ENCODE measurements around the gene KDM3B. TPM values are rescaled to one million over a fixed set of nuclear protein-coding genes. Genes with fewer than 3 reads are reported as not detected.

Gene KDM3B
- total and polyA plus RNA-seq, 9 of the 15 experiments (the other 6 are each of a cell fraction or from before 2014, with no cell fraction given) = 13.8 to 62.8 (median 41.9) TPM

DNA sequence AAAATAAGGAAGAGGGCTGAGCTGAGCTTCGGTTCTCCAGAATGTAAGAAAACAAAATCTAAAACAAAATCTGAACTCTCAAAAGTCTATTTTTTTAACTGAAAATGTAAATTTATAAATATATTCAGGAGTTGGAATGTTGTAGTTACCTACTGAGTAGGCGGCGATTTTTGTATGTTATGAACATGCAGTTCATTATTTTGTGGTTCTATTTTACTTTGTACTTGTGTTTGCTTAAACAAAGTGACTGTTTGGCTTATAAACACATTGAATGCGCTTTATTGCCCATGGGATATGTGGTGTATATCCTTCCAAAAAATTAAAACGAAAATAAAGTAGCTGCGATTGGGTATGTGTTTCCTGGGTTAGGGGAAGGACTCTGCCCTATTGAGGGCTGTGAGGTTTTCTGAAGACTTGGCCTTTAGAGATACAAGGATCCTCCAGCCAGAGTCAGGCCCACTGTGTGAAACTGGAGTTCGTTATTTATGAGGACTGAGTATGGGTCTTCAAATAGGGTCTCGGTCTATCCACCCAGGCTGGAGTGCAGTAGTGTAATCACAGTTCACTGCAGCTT is 116.6 kb downstream of the KDM3B start (continued):
- TF ChIP-seq, protein P1, sequence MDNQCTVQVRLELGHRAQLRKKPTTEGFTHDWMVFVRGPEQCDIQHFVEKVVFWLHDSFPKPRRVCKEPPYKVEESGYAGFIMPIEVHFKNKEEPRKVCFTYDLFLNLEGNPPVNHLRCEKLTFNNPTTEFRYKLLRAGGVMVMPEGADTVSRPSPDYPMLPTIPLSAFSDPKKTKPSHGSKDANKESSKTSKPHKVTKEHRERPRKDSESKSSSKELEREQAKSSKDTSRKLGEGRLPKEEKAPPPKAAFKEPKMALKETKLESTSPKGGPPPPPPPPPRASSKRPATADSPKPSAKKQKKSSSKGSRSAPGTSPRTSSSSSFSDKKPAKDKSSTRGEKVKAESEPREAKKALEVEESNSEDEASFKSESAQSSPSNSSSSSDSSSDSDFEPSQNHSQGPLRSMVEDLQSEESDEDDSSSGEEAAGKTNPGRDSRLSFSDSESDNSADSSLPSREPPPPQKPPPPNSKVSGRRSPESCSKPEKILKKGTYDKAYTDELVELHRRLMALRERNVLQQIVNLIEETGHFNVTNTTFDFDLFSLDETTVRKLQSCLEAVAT (IDR thresholded peaks at IDR 0.05) = 0 out of 4 replicates have a peak, but pooled peaks of 1 of the 2 experiments have one; percentile 30
- TF ChIP-seq POLR2G (IDR thresholded peaks at IDR 0.05; ENCODE audit: low read depth, low read length) = peak; percentile 67
- TF ChIP-seq NONO (IDR thresholded peaks at IDR 0.05; ENCODE audit: low read depth in 2 of 2, low read length in 1 of 2) = peak; percentile 25 to 80; a peak in 1 of 4 replicates
- TF ChIP-seq FIP1L1 (IDR thresholded peaks at IDR 0.05; ENCODE audit: low read depth, low read length, poor library complexity, severe bottlenecking) = peak; percentile 25
- peak; percentile 83; the same call in 1 of the 2 replicates for TF ChIP-seq POLR2A (conservative IDR thresholded peaks at IDR 0.05)
- TF ChIP-seq ETV6 (IDR thresholded peaks at IDR 0.05; ENCODE audit: borderline replicate concordance in 1 of 2, low read depth in 2 of 2, low read length in 1 of 2) = peak in 1 of 2 experiments; percentile 73; a peak in 1 of 4 replicates
- TF ChIP-seq ETV6 (CRISPR knock-in tag; IDR thresholded peaks at IDR 0.05; ENCODE audit: borderline replicate concordance) = no peak
- peak; percentile 77 for TF ChIP-seq FUS (optimal IDR thresholded peaks at IDR 0.05; ENCODE audit: low read depth, low read length)
- no peak for TF ChIP-seq MIER1 (IDR thresholded peaks at IDR 0.05; ENCODE audit: low read depth)
- TF ChIP-seq MEF2A (IDR thresholded peaks at IDR 0.05; ENCODE audit: control insufficient read depth, low read depth, low read length) = 0 out of 2 replicates have a peak, but pooled peaks have one; percentile 5
- TF ChIP-seq IFI16 (CRISPR knock-in tag; IDR thresholded peaks at IDR 0.05) = no peak
- TF ChIP-seq RBM22 (IDR thresholded peaks at IDR 0.05; ENCODE audit: low read depth, low read length, poor library complexity, severe bottlenecking) = peak; percentile 99
- no peak for TF ChIP-seq RNF2 (IDR thresholded peaks at IDR 0.05)
- peak; percentile 2 for TF ChIP-seq HNRNPLL (IDR thresholded peaks at IDR 0.05; ENCODE audit: low read depth, low read length, poor library complexity, severe bottlenecking)
- TF ChIP-seq HMGN3 (IDR thresholded peaks at IDR 0.05; ENCODE audit: borderline replicate concordance, extremely low read depth, insufficient read length, low read depth, low read length) = peak; percentile 23
- TF ChIP-seq THRAP3 (IDR thresholded peaks at IDR 0.05; ENCODE audit: borderline replicate concordance) = peak; percentile 58; the same call in 1 of the 2 replicates
- TF ChIP-seq, protein P2, sequence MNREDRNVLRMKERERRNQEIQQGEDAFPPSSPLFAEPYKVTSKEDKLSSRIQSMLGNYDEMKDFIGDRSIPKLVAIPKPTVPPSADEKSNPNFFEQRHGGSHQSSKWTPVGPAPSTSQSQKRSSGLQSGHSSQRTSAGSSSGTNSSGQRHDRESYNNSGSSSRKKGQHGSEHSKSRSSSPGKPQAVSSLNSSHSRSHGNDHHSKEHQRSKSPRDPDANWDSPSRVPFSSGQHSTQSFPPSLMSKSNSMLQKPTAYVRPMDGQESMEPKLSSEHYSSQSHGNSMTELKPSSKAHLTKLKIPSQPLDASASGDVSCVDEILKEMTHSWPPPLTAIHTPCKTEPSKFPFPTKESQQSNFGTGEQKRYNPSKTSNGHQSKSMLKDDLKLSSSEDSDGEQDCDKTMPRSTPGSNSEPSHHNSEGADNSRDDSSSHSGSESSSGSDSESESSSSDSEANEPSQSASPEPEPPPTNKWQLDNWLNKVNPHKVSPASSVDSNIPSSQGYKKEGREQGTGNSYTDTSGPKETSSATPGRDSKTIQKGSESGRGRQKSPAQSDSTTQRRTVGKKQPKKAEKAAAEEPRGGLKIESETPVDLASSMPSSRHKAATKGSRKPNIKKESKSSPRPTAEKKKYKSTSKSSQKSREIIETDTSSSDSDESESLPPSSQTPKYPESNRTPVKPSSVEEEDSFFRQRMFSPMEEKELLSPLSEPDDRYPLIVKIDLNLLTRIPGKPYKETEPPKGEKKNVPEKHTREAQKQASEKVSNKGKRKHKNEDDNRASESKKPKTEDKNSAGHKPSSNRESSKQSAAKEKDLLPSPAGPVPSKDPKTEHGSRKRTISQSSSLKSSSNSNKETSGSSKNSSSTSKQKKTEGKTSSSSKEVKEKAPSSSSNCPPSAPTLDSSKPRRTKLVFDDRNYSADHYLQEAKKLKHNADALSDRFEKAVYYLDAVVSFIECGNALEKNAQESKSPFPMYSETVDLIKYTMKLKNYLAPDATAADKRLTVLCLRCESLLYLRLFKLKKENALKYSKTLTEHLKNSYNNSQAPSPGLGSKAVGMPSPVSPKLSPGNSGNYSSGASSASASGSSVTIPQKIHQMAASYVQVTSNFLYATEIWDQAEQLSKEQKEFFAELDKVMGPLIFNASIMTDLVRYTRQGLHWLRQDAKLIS (CRISPR knock-in tag; IDR thresholded peaks at IDR 0.05) = peak; percentile 89
- TF ChIP-seq MYNN (IDR thresholded peaks at IDR 0.05) = no peak
- TF ChIP-seq MYNN (CRISPR knock-in tag; IDR thresholded peaks at IDR 0.05) = no peak
- TF ChIP-seq PTBP1 (IDR thresholded peaks at IDR 0.05; ENCODE audit: low read depth, low read length) = no peak
- TF ChIP-seq NUFIP1 (IDR thresholded peaks at IDR 0.05; ENCODE audit: partially characterized antibody) = peak; percentile 14
- peak; percentile 61; the same call in 1 of the 2 replicates for TF ChIP-seq CHD2 (IDR thresholded peaks at IDR 0.05; ENCODE audit: low read depth, low read length)
- TF ChIP-seq, protein P3, sequence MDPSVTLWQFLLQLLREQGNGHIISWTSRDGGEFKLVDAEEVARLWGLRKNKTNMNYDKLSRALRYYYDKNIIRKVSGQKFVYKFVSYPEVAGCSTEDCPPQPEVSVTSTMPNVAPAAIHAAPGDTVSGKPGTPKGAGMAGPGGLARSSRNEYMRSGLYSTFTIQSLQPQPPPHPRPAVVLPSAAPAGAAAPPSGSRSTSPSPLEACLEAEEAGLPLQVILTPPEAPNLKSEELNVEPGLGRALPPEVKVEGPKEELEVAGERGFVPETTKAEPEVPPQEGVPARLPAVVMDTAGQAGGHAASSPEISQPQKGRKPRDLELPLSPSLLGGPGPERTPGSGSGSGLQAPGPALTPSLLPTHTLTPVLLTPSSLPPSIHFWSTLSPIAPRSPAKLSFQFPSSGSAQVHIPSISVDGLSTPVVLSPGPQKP (CRISPR knock-in tag; IDR thresholded peaks at IDR 0.05) = no peak
- peak; percentile 76 for TF ChIP-seq PML (IDR thresholded peaks at IDR 0.05; ENCODE audit: low read length)
